NCI-H345 (cell line): ENCODE measurements around the gene SLC4A3.

Experiments
- DNase-seq: peaks from one replicate; lab custom pipeline; 2025; lab: John Stamatoyannopoulos, UW

SLC4A3 gene

GRCh38 chr2:219612577-219613286 is 14.7 kb upstream of the SLC4A3 start:
- DNase-seq = no peak

- DNase-seq = no peak
These were observed 13.9 kb upstream of the SLC4A3 start for GRCh38 chr2:219613461-219614070.

GRCh38 chr2:219614076-219614860 is 13.2 kb upstream of the SLC4A3 start:
- DNase-seq = no peak

- DNase-seq = no peak
These were observed 12.4 kb upstream of the SLC4A3 start for GRCh38 chr2:219615036-219615435.

- no peak for DNase-seq
These were observed 11.5 kb upstream of the SLC4A3 start for GRCh38 chr2:219615894-219616293.

GRCh38 chr2:219616550-219616949 is 10.9 kb upstream of the SLC4A3 start:
- no peak for DNase-seq

- no peak for DNase-seq
These were observed 8.7 kb upstream of the SLC4A3 start for GRCh38 chr2:219618733-219619122.

GRCh38 chr2:219619235-219619634 is 8.2 kb upstream of the SLC4A3 start:
- no peak for DNase-seq

- no peak for DNase-seq
These were observed 6.9 kb upstream of the SLC4A3 start for GRCh38 chr2:219620546-219620945.

- DNase-seq = no peak
These were observed 5.5 kb upstream of the SLC4A3 start for GRCh38 chr2:219621935-219622334.

GRCh38 chr2:219622472-219622871 is 5.0 kb upstream of the SLC4A3 start:
- DNase-seq = no peak

GRCh38 chr2:219624565-219624964 is 2.9 kb upstream of the SLC4A3 start:
- no peak for DNase-seq

GRCh38 chr2:219625179-219625578 is 2.3 kb upstream of the SLC4A3 start:
- DNase-seq = no peak

- no peak for DNase-seq
These were observed 890 bp upstream of the SLC4A3 start for GRCh38 chr2:219626540-219626939.

- no peak for DNase-seq
These were observed 980 bp downstream of the SLC4A3 start for GRCh38 chr2:219628235-219628985.

GRCh38 chr2:219628986-219629901 is 1.8 kb downstream of the SLC4A3 start:
- no peak for DNase-seq

- no peak for DNase-seq
These were observed 2.7 kb downstream of the SLC4A3 start for GRCh38 chr2:219629976-219630695.

- peak; percentile 15 for DNase-seq
These were observed 3.5 kb downstream of the SLC4A3 start for GRCh38 chr2:219630770-219631405.

- DNase-seq = no peak
These were observed 4.0 kb downstream of the SLC4A3 start for GRCh38 chr2:219631406-219631891.
